IPS-11a (cell line): ENCODE measurements around the gene CSDE1.
A peak's percentile ranks its signal among the peaks of the same experiment; 100 is the strongest.

Source experiments
- H3K4me3 ChIP-seq: one replicate; pipeline ENCODE4 v1.5.1; 2013; ENCODE audit warnings: low read depth, low read length, control low read depth

Gene CSDE1

DNA sequence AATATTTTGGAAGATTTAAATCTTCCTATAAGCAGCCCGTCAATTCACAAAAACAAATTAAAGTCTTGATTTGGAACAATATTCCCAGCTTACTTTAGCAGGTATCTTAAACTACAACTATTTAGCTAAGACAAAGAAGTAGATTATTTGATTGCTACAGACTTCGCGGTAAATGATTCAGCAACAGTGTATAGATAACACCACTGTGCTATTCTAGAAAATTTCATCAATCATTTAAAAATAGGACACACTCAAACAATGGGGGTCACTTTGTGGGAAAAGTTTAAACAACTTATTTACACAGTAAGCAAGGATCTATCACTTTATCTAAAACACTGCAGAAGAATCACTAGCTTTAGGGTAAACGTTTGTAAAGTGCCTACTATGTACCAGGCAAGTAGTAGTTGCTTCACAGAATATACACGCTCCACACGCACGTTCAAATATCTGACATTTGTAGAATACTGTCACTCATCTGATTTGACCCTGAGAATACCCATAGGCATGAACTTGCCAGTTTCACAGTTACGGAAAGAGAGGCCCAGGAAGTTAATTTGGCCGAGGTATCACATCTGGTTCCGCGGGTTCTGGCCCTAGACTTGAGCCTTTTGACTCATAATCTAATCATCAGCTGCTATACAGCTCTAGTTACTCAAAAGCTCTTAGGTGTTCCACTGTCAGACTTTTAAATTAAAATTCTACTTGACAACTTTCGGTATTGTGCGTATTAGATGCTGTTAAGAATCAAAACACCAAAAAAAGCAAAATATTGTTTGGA lies 88.8 kb downstream of the CSDE1 start:
- peak overlapping the region; percentile 79 for H3K4me3 ChIP-seq

DNA sequence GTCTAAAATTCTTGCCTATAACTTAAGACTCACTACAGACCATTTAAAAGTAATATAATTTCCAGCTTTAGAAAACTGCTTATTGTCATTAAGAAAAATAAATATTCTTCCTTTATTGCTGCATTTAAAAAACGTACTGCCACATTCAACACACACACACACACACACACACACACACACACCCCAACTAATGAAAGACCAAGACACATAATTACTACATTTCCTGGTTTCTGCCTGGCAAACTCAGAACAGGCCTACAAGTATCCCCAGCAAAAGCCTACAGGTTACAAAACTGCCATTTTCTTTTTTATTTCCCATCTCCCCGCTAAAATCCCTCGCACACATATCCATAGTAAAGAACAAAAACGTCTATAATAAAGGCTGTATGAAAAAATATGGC lies 89.4 kb downstream of the CSDE1 start:
- H3K4me3 ChIP-seq = no peak overlapping the region

- H3K4me3 ChIP-seq = no peak overlapping the region
These were observed 90.8 kb downstream of the CSDE1 start for GRCh38 chr1:114666954-114667353.
